NCI-H774 (cell line): ENCODE results near the gene NKX1-1.
"Not testable (repeated sequence)": the region's sequence is repeated elsewhere in the genome, so short reads cannot be mapped to it uniquely, and the experiment has no call there.

Source experiments
- DNase-seq: peaks from one replicate; lab custom pipeline; 2025; lab: John Stamatoyannopoulos, UW

NKX1-1 gene

GRCh38 chr4:1406394-1406980 is at the start of gene NKX1-1:
NKX1-1 (minus strand) TSS chr4:1406442; CDS start chr4:1406442, 0 bp downstream.
- DNase-seq, result no peak

DNA sequence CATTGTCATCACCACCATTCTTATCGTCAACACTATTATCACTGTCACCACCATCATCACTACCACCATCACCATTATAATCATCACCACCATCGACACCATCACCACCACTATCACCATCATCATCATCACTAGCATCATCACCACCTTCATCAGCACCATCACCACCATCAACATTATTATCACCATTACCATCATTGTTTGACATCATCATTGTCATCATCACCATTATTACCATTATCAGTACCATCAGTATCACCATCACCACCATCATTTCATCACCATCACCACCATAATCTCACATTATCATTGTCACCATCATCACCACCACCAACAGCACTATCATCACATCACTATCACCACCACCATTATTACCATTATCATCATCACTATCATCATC is 47.5 kb upstream of the NKX1-1 start:
- no peak for DNase-seq

GRCh38 chr4:1452431-1453051 is 46.3 kb upstream of the NKX1-1 start:
- DNase-seq, result no peak

GRCh38 chr4:1451752-1452122 is 45.5 kb upstream of the NKX1-1 start:
- no peak for DNase-seq

- DNase-seq, result no peak
Observed at GRCh38 chr4:1451106-1451751, 45.0 kb upstream of the NKX1-1 start.

DNA sequence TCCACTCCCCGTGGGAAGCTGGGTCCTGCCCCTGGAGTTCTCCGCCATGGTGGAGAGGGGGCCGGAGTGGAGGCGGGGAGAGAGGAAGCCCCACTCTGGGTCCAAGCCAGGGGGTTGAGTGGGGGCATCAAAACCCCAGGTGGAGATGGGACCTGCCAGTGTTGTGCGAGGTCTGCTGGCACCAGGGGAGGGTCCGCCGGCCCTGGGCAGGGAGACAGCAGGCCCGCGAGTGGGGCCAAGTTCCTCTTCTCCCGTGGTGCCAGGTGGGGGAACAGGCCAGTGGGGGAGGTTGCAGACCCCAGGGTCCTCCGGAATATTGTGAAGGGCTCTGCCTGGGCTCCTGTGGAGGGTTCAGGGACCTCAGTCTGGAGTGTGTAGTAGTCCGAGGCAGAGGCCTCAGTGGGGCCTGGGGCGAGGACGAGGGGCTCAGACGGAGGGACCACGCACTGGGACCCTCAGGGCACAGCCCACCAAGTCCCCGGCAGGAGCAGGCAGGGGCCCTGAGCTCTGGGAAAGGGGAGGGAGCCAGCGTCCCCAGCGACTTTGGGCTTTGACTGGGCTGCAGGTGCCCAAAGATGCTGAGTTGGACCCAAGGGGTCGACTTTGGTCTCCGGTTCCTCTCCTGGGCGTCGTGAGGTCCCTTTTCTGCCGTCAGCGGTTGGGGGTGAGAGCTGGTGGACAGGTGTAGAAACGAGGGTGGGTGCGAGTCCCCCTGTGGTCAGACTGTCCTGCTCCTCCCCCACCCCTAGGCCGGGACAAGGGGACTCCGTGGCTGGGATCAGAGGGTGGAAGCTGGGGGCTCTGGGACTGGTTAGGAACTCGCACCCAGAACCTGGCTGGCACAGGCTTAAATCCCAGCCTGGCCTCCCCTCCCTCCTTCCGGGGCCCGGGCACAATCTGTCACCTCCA is 43.8 kb upstream of the NKX1-1 start:
- DNase-seq, result no peak

- no peak for DNase-seq
Observed at GRCh38 chr4:1449475-1449832, 43.2 kb upstream of the NKX1-1 start.

GRCh38 chr4:1448589-1449420 is 42.6 kb upstream of the NKX1-1 start:
- no peak for DNase-seq

- DNase-seq, result no peak
Observed at GRCh38 chr4:1447676-1448588, 41.7 kb upstream of the NKX1-1 start.

GRCh38 chr4:1446502-1447386 is 40.5 kb upstream of the NKX1-1 start:
- no peak for DNase-seq

DNA sequence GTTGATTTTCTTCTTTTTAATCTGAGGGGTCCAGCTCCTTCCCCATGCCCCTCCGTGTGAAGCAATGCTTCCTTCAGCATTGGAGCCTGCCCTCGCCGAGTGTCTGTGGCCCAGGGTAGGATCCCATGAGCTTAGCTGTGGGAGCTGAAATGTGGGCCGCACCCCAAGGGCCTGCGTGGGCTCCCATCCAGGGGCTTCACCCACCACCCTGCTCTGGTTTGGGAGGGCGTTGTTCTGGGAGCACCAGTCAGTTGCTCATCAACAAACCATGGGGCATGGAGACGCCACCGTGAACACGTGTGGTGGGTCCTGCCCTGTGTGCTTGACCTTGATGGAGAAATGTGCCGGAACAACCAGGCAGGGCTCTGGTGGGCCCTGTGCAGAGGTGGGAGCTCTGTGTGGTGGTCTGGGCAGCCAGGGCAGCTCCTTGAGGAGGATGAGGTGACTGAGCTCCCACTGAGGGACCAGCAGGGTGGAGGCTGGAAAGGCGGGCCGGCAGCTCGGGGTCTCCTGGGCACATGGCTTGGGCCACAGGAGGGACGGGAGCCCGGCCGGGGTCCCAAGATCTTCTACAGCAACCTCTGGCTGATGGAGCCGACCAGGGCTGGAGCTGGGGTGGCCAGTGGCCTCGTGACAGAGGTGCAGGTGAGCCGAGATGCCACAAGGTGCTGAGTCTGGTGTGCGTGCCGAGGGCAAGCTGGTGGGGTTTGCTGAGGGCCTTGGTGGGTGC is 39.6 kb upstream of the NKX1-1 start:
- no peak for DNase-seq

- DNase-seq, result not testable (repeated sequence)
Observed at GRCh38 chr4:1443688-1444172, 37.5 kb upstream of the NKX1-1 start.

DNA sequence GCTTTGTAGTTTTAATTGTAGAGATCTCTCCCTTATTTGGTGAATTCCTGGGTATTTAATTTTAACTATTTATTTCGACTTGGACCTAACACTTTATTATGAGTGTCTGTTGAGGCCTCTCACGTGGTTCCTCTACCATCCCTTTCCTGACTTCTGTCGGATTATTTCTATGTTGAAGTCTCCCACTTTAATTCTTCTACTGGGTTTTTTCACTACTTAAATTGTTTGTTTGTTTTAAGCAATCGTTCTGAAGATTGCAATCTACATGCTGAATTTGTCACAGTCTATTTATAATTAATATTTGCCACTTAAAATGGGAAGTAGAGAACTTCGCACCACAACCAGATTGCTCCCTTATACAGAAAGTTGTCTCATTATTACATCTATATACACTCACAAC is 20.8 kb upstream of the NKX1-1 start:
- no peak for DNase-seq

GRCh38 chr4:1421657-1422056 is 15.4 kb upstream of the NKX1-1 start:
- no peak for DNase-seq

DNA sequence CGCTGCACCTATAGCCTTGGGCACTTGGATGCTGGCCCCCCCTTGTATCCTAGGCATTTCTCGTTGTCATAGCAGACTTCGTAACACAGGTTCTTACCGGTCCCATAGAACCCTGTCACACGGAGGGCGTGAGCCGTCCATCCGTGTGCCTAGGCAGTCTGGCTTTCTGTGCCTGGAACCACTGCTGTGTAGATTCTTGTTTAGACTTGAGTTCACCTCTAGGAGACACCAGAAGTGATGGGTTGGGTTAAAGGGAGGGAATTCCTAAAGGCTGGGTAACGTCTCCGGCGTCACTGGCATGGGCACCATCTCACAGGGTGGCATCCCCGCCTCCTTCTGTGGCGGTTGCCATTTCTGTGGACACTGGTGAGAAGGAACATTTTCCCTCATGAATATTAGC is 13.5 kb upstream of the NKX1-1 start:
- DNase-seq, result no peak

- no peak for DNase-seq
Observed at GRCh38 chr4:1418494-1419285, 12.4 kb upstream of the NKX1-1 start.

GRCh38 chr4:1417522-1418390 is 11.5 kb upstream of the NKX1-1 start:
- no peak for DNase-seq
